Mucosa of descending colon (tissue), 3 donors: ENCODE measurements around the gene ZSCAN5A. TPM values are rescaled to one million over a fixed set of nuclear protein-coding genes. Genes with fewer than 3 reads are reported as not detected.
"Not testable (repeated sequence)": the region's sequence is repeated elsewhere in the genome, so short reads cannot be mapped to it uniquely, and the experiment has no call there.

Experiments used
- ATAC-seq: fragments of 200-7000 bp; cut with Tn5 transposase; one replicate; pipeline ENCODE4 v1.9.1; 2020; ENCODE audit warnings: mild to moderate bottlenecking, moderate library complexity
- DNase-seq, 3 donors: peaks; one replicate each; pipeline ENCODE4 v3.0.0-alpha.2; 2020
- H3K36me3 ChIP-seq: fragments of 200-600 bp; one replicate; pipeline ENCODE4 v1.8.0; 2021; ENCODE audit warnings: low read depth, mild to moderate bottlenecking
- H3K4me1 ChIP-seq: fragments of 200-600 bp; one replicate; pipeline ENCODE4 v1.8.0; 2021; ENCODE audit warnings: low read depth, mild to moderate bottlenecking
- H3K4me3 ChIP-seq: fragments of 200-600 bp; one replicate; pipeline ENCODE4 v1.8.0; 2021; ENCODE audit warnings: mild to moderate bottlenecking
- H3K9me3 ChIP-seq: fragments of 200-600 bp; one replicate; pipeline ENCODE4 v1.8.0; 2021; ENCODE audit warnings: mild to moderate bottlenecking
- CTCF ChIP-seq: fragments of 200-600 bp; IDR thresholded peaks from one replicate; pipeline ENCODE4 v1.8.0; 2022; ENCODE audit warnings: antibody characterized with exemption, mild to moderate bottlenecking
- intact Hi-C, 2 donors: fragments of 100-400 bp; cut with DNase I in 1 of 2; cut with micrococcal nuclease in 1 of 2; formaldehyde crosslinking; loops; one replicate each; pipeline versions ENCODE4 v1.11.0 to v1.11.1; 2022; cut with DNase I, micrococcal nuclease
- total RNA-seq, 3 donors: library from RNA; stranded (reverse); fragmentation: NEBNext Ultra II Directional in 2 of 3; extraction: Animal tissue kit (Norgen Biotek cat#: 25700) in 2 of 3; gene quantifications; one replicate each; pipeline versions ENCODE4 v1.2.1 to v1.2.4, GENCODE V29; 2021 to 2023
- donor health status: DM: no; HTN: no; CAD: no; lungs with moderate emphysema.
- donor health status: DM: no; HTN: no; CAD: no.
- donor health status: DM: no; HTN: yes; CAD: no.

Gene ZSCAN5A
- total RNA-seq, 3 donors from 2014 or later = 10.5 to 24.0 (median 14.3) TPM

- intact Hi-C loops = no loop called here
- H3K9me3 ChIP-seq = no peaks in the 10 kb centered on the region
- TF ChIP-seq CTCF = no peak
- no peaks in the 10 kb centered on the region for H3K36me3 ChIP-seq
- H3K4me3 ChIP-seq = no peak overlapping the region
- DNase-seq (no peak), ATAC-seq (no peak)
- H3K4me1 ChIP-seq = no peaks in the 10 kb centered on the region
Observed at GRCh38 chr19:56209091-56209490, 105.5 kb downstream of the ZSCAN5A start.

DNA sequence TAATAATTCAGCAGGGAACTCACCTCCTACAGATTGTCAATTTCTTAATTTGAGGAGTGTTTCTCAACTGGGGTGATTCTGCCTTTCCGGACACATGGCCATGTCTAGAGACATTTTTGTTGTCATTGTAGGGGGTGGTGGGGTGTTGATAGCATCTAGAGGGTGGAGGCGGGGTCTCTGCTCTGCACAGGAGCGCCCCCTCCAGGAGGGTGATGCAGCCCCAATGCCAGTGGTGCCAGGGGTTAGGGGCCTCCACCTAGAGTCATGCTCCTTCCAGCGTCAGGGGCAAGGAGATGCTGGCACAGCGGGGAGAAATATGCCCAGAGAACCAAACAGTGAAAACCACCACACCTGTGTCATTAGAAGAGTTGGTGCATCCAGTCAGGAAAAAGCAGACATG lies 107.1 kb downstream of the ZSCAN5A start:
- H3K9me3 ChIP-seq, DNase-seq, H3K36me3 ChIP-seq, ATAC-seq, H3K4me3 ChIP-seq, intact Hi-C loops, H3K4me1 ChIP-seq: not testable (repeated sequence)

DNA sequence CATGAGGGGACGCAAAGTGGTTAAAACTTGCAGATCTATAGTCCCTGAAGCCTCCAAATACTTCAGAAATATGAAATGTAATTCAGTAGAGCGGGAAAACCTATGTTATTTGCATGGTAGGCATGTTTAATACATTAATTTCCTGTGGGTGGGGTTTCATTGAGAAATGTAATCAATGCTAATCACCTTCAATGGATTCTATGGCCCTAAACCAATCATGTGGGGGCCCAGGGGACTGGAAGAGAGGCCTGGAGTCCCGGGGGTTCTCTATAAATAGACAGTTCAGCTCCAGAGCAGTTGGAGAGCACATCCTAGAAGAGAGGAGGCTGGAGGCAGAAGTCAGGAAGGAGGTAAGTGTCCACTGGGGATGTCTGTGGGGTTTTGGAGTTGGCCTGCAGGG lies 112.7 kb downstream of the ZSCAN5A start, which contains the start of gene ZSCAN5C:
Gene ZSCAN5C, plus strand, starts transcription at position 301 of the 400 bp plus-strand sequence. CDS start 3,641 bp downstream, outside the sequence.
- no peak for TF ChIP-seq CTCF
- H3K9me3 ChIP-seq = no peaks in the 10 kb centered on the region
- no peaks in the 10 kb centered on the region for H3K36me3 ChIP-seq
- no peak within 1 kb of the TSS for H3K4me3 ChIP-seq
- intact Hi-C loops = no loop called here
- DNase-seq = no peak
- H3K4me1 ChIP-seq = no peaks in the 10 kb centered on the region
- ATAC-seq = no peak

- no peak overlapping the region for H3K4me3 ChIP-seq
- intact Hi-C loops = no loop called here
- no peaks in the 10 kb centered on the region for H3K9me3 ChIP-seq
- TF ChIP-seq CTCF = no peak
- no peaks in the 10 kb centered on the region for H3K36me3 ChIP-seq
- DNase-seq (no peak), ATAC-seq (no peak)
- no peaks in the 10 kb centered on the region for H3K4me1 ChIP-seq
Observed at GRCh38 chr19:56199687-56200086, 115.0 kb downstream of the ZSCAN5A start.

GRCh38 chr19:56197646-56198045 lies 117.0 kb downstream of the ZSCAN5A start, which contains the start of gene ZSCAN5B:
TSS of gene ZSCAN5B (minus strand) at chr19:56197783. CDS start at chr19:56193052, 4,731 bp downstream.
- ATAC-seq, H3K36me3 ChIP-seq, H3K4me3 ChIP-seq, H3K4me1 ChIP-seq, intact Hi-C loops, H3K9me3 ChIP-seq, DNase-seq: not testable (repeated sequence)

- Histone ChIP-seq H3K36me3 (no peaks in the 10 kb centered on the region), H3K9me3 (no peaks in the 10 kb centered on the region), H3K4me1 (no peaks in the 10 kb centered on the region), H3K4me3 (no peak overlapping the region)
- DNase-seq (no peak), ATAC-seq (no peak)
- intact Hi-C loops = no loop called here
- no peak for TF ChIP-seq CTCF
Observed at GRCh38 chr19:56193981-56194640, 120.5 kb downstream of the ZSCAN5A start.
